HG02798 (cell line): ENCODE measurements around the gene PSMG3.

Source experiments
- ATAC-seq: cut with Tn5 transposase; IDR thresholded peaks from one replicate; pipeline ENCODE4 v1.9.1; 2021; ENCODE audit warnings: mild to moderate bottlenecking; ENCODE audit not compliant: unreplicated experiment, poor library complexity

Gene PSMG3, protein sequence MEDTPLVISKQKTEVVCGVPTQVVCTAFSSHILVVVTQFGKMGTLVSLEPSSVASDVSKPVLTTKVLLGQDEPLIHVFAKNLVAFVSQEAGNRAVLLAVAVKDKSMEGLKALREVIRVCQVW

GRCh38 chr7:1569833-1570632 is at the start of gene PSMG3:
Gene PSMG3 (minus strand): TSS chr7:1570032. CDS start chr7:1569339, 693 bp downstream.
- ATAC-seq, result peak; percentile 87

GRCh38 chr7:1618475-1618874 is 48.6 kb upstream of the PSMG3 start:
- no peak for ATAC-seq

DNA sequence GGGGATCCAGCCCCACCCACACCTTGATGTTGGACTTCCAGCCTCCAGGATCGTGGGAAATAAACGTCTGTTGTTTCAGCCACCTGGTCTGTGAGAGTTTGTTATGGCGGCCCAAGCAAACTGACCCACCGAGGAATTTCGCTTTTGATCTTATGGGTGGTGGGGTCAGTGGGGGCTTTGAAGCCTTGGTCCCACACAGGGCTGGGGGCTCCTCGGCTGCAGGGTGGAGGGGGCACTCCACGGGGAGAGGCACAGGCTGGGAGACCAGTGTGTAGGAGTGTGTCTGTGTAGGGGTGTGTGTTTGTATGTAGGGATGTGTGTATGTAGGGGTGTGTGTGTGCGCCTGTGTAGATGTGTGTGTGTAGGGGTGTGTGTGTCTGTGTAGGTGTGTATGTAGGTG is 48.1 kb upstream of the PSMG3 start:
- no peak for ATAC-seq

- no peak for ATAC-seq
These were observed 46.9 kb upstream of the PSMG3 start for GRCh38 chr7:1616741-1617140.

DNA sequence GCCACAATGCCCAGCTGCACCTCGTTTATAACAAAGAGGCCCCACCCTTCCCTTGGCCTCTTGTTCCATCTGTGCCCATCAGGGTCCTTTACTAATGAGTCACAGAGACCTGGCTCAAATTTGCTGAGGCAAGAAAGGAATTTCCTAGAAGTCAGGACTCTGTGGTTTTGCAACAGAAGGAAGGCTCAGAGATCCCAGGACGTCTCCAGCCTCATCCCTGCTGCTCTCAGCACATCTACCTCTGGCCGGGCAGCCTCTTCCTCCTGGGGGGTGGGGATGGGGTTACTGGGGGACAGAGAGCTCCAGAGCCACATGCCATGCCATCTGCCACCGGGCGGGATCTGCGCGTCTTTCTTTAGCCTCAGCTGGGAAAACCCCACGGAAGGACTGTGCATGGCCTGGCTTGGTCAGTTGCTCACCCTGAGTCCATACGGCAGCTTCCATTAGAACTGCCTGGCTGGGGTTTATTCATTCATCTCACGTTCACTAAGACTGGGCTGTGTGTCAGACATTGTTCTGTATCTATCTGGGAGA is 41.9 kb upstream of the PSMG3 start:
- no peak for ATAC-seq

GRCh38 chr7:1610678-1611302 is 41.0 kb upstream of the PSMG3 start:
- ATAC-seq, result no peak

DNA sequence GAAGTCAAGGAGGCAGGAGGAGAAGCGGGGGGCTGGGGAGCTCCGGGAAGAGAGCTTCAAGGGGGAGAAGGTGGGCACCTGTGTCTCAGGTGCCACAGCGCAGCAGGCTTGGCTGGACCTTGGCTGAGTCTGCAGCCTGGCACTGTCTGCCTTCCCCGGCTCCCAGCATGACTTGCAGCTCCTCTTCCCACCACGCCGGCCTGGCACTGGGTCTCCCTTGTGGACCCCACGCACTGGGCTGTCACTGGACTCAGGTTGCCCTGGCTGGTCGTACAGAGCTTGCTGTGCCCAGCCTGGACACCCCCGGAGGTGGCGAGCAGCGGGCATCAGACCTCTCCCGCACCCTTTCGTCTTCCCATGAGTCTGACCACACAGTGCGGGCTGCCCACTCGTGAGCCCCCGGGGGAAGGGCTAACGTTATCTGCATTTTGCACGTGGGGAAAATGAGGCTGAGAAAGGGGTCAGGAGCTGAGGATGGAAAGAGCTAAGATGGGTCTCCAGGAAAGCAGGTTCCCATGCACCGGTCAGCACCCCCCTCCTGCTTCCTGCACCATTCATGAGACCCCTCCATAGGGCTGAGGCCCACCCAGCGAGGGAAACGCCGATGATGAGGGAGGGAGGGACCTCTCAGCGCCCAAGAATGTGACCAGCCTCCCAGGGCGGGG is 40.3 kb upstream of the PSMG3 start:
- ATAC-seq, result no peak

- ATAC-seq, result no peak
These were observed 39.2 kb upstream of the PSMG3 start for GRCh38 chr7:1609023-1609422.

- ATAC-seq, result no peak
These were observed 38.5 kb upstream of the PSMG3 start for GRCh38 chr7:1608318-1608717.

DNA sequence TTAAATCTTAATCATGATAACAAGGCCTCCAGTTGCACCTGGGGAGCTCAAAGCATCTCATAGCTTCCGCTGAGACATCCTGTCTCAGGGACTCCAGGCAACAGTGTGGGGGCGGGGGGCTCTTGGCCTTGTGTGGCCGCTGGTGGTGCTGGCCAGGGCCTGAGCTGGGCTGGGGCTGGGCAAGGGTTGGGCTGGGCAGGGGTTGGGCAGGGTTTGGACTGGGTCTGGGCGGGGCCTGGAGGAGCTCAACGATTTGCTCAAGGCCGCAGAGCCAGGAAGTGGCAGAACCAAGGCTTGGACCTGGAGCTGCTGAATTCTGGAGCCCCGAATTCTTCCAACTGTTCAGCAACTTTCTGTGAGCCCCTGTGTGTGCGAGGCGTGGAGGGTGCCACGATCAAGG is 37.9 kb upstream of the PSMG3 start:
- no peak for ATAC-seq

GRCh38 chr7:1607001-1607400 is 37.2 kb upstream of the PSMG3 start:
- ATAC-seq, result no peak

- no peak for ATAC-seq
These were observed 34.6 kb upstream of the PSMG3 start for GRCh38 chr7:1604383-1604782.

DNA sequence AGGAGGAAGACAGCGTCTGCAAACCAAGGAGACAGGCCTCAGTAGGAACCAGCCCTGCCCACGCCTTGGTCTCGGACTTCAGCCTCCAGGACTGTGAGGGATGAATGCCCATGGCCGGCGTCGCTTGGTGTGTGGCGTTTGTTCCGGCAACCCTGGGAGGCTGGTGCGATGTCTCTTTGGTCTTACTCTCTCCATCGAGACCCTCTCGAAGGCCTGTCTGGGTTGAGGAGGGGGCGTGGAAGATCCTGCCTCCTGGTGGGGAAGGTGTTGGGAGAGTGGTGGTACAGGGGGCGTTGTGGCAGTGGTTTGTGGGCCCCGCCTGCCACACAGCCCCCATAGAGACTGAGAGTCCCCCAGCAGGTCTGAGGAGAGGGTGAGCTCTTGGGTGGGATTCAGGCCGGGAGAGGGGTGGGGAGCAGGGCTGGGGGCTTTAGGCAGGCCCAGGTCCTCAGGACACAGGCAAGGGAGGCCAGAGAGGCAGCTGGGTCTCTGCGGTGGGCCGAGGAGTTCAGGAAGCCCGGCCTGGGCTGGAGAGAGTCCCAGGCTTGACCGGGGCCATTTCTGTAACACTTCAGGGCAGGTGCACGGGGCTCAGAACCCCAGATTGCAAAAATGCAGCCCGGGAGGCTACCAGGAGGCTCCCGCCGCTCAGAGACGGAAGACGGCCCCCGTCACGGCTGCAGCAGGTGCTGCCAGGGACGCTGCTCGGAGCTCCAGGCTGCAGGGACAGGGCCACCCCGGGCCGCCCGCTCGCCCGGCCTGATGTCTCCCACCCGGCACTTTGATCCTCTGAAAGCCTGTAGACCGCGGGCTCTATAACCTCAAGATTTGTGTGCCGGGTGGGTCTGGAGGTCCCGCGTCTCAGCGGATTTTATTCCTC is 33.8 kb upstream of the PSMG3 start:
- no peak for ATAC-seq

DNA sequence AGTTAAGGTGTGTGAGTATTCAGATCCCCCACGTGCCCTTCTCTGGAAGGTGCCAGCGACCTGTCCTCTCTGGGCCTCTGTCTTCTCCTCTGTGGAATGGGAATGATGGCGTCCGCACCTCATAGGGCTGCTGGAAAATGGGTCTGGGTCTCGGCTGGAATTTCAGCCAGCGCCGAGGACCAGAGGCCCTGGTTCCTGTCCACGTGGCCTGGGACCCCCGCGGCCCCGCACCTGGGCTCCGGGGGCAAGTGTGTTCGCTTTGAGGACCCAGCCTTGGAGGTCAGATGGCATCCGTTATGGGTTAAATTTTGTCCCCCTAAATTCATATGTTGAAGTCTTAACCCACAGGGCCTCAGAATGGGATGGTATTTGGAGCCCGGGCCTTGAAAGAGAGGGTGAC is 32.6 kb upstream of the PSMG3 start:
- ATAC-seq, result no peak

DNA sequence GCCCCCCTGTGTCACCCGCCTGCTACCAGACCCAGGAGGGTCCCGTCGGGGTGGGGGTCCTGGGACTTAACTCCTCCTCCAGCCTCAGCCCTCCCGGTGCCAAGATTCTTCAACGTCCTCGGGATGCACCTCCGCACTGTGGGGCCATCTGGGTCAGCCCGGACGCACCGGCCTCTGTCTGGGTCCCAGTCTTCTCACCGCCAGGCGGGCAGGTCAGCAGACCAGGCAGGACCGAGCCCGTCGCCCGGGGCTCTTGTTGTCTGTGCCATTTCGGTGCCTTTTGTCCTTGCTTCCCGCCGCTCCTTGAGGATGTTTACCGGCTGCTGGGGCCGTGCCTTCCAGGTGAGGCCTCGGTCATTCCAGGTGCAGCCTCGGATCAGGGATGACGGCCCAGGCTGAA is 32.1 kb upstream of the PSMG3 start:
- no peak for ATAC-seq

GRCh38 chr7:1599640-1600395 is 30.0 kb upstream of the PSMG3 start:
- no peak for ATAC-seq

DNA sequence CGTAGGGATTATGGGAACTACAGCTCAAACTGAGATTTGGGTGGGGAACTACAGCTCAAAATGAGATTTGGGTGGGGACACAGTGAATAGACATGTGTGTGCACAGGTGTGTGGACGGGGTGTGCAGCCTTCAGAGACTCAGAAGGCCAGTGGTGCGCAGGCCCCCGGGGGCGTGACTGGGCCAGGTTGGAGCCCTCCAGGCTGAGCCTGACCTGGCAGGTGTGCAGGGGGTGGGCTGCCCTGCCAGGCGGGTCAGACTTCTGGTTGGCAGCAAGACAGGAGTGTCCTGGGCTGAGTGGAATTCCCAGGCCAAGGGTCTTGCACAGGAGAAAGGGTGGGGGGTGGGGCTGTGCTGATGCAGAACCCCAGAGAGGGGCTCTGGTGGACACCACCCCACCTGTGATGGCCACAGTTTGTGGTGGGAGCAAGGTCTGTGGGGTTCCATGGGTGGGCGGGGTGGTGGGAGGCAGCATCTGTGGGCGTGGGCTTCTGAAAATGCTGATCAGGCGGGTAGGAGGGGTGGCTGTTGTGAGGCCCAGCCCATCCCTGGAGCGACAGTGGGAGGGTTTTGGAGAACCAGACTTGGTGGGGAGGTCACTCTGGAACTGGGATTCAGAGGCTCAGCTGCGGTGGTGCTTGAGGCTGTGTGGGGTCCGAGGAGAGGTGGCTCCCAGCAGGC is 29.3 kb upstream of the PSMG3 start:
- no peak for ATAC-seq

DNA sequence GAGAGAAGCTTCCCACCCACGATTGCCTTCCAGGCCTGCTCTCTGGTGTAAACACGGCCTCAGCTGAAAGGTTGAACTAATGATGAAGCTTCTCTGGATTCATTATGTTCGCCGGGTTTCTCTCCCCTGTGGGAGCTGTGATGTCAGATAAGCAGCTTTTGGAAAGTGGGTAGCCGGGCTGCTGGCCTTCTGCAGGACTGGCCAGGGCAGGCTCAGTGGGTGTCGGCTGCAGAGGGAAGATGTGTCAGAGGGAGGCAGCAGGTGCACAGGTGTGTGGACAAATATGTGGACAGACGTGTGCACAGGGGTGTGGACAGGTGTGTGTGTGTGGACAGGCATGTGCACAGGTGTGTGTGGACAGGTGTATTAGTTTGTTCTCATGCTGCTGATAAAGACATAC is 28.5 kb upstream of the PSMG3 start:
- ATAC-seq, result no peak

DNA sequence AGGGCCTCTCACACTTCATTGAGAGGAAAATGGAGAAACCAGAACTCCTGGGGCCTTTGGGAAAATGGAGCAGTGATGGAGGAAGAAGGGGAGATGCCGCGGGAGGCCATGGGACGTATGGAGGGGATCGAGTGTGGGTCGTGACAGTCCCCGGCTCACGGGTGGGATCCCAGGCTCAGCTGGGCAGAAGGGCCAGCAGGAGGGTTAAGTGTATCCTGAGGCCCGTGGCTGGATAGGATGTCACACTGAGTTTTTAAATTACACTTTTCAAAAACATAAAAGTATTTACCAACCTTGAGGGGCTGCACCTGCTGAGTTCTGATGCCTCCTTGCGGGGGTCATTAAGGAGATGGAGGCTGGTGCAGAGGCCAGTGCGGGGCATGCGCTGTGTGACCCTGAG is 28.0 kb upstream of the PSMG3 start:
- no peak for ATAC-seq
